ENCODE measurements around the gene TRMU. TPM values are rescaled to one million over a fixed set of nuclear protein-coding genes. Genes with fewer than 3 reads are reported as not detected.
A peak's percentile ranks its signal among the peaks of the same experiment; 100 is the strongest.

TRMU gene
- total and polyA plus RNA-seq, 2 donors (not counting 3 experiments of a cell fraction or from before 2014, with no cell fraction given), result 42.4 to 65.7 TPM

GRCh38 chr22:46286941-46287872, 48.3 kb upstream of the TRMU start:
- H2AFZ ChIP-seq (ENCODE audit: low read depth, low read length), result no peak overlapping the region
- no peaks in the 10 kb centered on the region for H3K27me3 ChIP-seq (ENCODE audit: control insufficient read depth in 2 of 2, insufficient read depth in 2 of 2, low read length in 2 of 2)
- ChIA-PET CTCF (interaction anchor here (1.4 to 2.2 kb wide), 2 partner anchors 9 to 17 kb away, joined by 4 to 7 read pairs; partner anchors contain the start of gene GTSE1), POLR2A (no interaction called here)
- DNase-seq (ENCODE audit: low read depth, low spot score), result no peak
- no peak for FAIRE-seq
- no peaks in the 10 kb centered on the region for H3K9me1 ChIP-seq (replicated peaks; ENCODE audit: control insufficient read depth, extremely low read depth, insufficient read depth, low read length)
- no peaks in the 10 kb centered on the region for H3K79me2 ChIP-seq (ENCODE audit: control insufficient read depth, insufficient read depth, low read length)
- dilution Hi-C loops (cut with MboI; ENCODE audit: extremely low pct_ligation_motif_present, low sequenced_read_pairs), result no loop called here
- H3K9me3 ChIP-seq (replicated peaks; ENCODE audit: control insufficient read depth, insufficient read depth, low read length), result no peaks in the 10 kb centered on the region
- H3K36me3 ChIP-seq (ENCODE audit: control insufficient read depth in 2 of 2, extremely low read depth in 1 of 2, insufficient read depth in 2 of 2, low read length in 2 of 2), result peaks cover 5 to 16% of the 10 kb centered on the region in 2 experiments
- H4K20me1 ChIP-seq (replicated peaks; ENCODE audit: control insufficient read depth, extremely low read depth, insufficient read depth, low read length), result no peaks in the 10 kb centered on the region
- H3K27ac ChIP-seq (ENCODE audit: insufficient read depth, low read depth, low read length), result peak overlapping the region; percentile 60
- BruUV-seq (replicated peaks), result no TSS peak
- peak overlapping the region; percentile 1 for H3K4me2 ChIP-seq (ENCODE audit: insufficient read depth, low read length)
- peak overlapping the region; percentile 5 for H3K9ac ChIP-seq (replicated peaks; ENCODE audit: extremely low read depth, insufficient read depth, low read length)
- intact Hi-C loops (cut with micrococcal nuclease), result no loop called here
- peaks cover 16% of the 10 kb centered on the region for H3K4me1 ChIP-seq (ENCODE audit: control insufficient read depth, extremely low read depth, insufficient read depth, low read length)
- no peak for TF ChIP-seq EZH2 (IDR thresholded peaks at IDR 0.05; ENCODE audit: borderline replicate concordance, low read depth, low read length, severe bottlenecking)
- no peak for TF ChIP-seq JUN (IDR thresholded peaks at IDR 0.05; ENCODE audit: borderline replicate concordance, insufficient read depth, insufficient read length, low read depth)
- no peak for TF ChIP-seq FOS (IDR thresholded peaks at IDR 0.05; ENCODE audit: borderline replicate concordance, insufficient read depth, low read length)
- no peak overlapping the region for H3K4me3 ChIP-seq (replicated peaks in 1 of 3; ENCODE audit: insufficient read depth in 1 of 3, low read depth in 1 of 3, low read length in 3 of 3)

- Histone ChIP-seq H3K27ac (ENCODE audit: insufficient read depth, low read depth, low read length) (peak overlapping the region; percentile 60), H3K27me3 (ENCODE audit: control insufficient read depth in 2 of 2, insufficient read depth in 2 of 2, low read length in 2 of 2) (no peaks in the 10 kb centered on the region), H2AFZ (ENCODE audit: low read depth, low read length) (peak overlapping the region; percentile 18), H3K9me3 (replicated peaks; ENCODE audit: control insufficient read depth, insufficient read depth, low read length) (no peaks in the 10 kb centered on the region), H3K36me3 (ENCODE audit: control insufficient read depth in 2 of 2, extremely low read depth in 1 of 2, insufficient read depth in 2 of 2, low read length in 2 of 2) (peaks cover 5 to 20% of the 10 kb centered on the region in 2 experiments), H3K79me2 (ENCODE audit: control insufficient read depth, insufficient read depth, low read length) (no peaks in the 10 kb centered on the region), H4K20me1 (replicated peaks; ENCODE audit: control insufficient read depth, extremely low read depth, insufficient read depth, low read length) (no peaks in the 10 kb centered on the region), H3K9ac (replicated peaks; ENCODE audit: extremely low read depth, insufficient read depth, low read length) (peak overlapping the region; percentile 5), H3K4me2 (ENCODE audit: insufficient read depth, low read length) (peak overlapping the region; percentile 31), H3K4me3 (replicated peaks in 1 of 3; ENCODE audit: insufficient read depth in 1 of 3, low read depth in 1 of 3, low read length in 3 of 3) (no peak overlapping the region), H3K9me1 (replicated peaks; ENCODE audit: control insufficient read depth, extremely low read depth, insufficient read depth, low read length) (no peaks in the 10 kb centered on the region), H3K4me1 (ENCODE audit: control insufficient read depth, extremely low read depth, insufficient read depth, low read length) (peaks cover 16% of the 10 kb centered on the region)
- TF ChIP-seq POLR2AphosphoS5 (IDR thresholded peaks at IDR 0.05; ENCODE audit: insufficient read depth, low read depth, low read length) (peak; percentile 74), MYC (IDR thresholded peaks at IDR 0.05; ENCODE audit: low read depth, low read length) (no peak), FOS (IDR thresholded peaks at IDR 0.05; ENCODE audit: borderline replicate concordance, insufficient read depth, low read length) (peak; percentile 40), JUN (IDR thresholded peaks at IDR 0.05; ENCODE audit: borderline replicate concordance, insufficient read depth, insufficient read length, low read depth) (peak; percentile 30)
- ChIA-PET CTCF (interaction anchor here (1.4 to 2.2 kb wide), 2 partner anchors 8 to 18 kb away, joined by 4 to 7 read pairs; partner anchors contain the start of gene GTSE1), POLR2A (no interaction called here)
- dilution Hi-C loops (cut with MboI; ENCODE audit: extremely low pct_ligation_motif_present, low sequenced_read_pairs), result no loop called here
- intact Hi-C loops (cut with micrococcal nuclease), result no loop called here
- FAIRE-seq, result peak; percentile 83
- peak; percentile 21 for DNase-seq (ENCODE audit: low read depth, low spot score)
- no TSS peak for BruUV-seq (replicated peaks)
These were observed 47.4 kb upstream of the TRMU start for GRCh38 chr22:46287873-46288751.

Data from endothelial cell of umbilical vein (primary cell).